Measurements from ENCODE around the gene RELN. TPM values are rescaled to one million over a fixed set of nuclear protein-coding genes. Genes with fewer than 3 reads are reported as not detected.

The RELN gene
- total and polyA plus RNA-seq, 2 donors (not counting 1 experiment from before 2014, with no cell fraction given) = not detected

DNA sequence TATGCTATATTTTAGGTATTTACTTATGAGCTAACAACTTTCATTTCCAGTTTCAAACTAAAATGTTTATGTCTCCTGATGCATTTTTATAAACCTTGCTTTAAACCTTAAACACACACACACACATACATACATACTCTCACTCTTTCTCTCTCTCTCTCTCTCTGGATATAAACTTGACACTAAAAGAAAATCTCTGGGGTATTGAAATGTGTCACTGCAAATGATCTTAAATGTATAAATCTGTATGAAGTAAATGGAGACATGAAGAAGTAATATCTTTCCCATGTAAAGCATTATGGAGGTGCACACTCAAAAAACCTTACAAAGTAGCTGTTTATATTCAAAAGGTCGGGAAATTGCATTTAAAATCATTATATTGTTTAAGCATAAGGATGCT lies 37.0 kb downstream of the RELN start:
- ATAC-seq (ENCODE audit: low read depth) (no peak), DNase-seq (no peak)
- H3K9me3 ChIP-seq (ENCODE audit: control extremely low read depth in 1 of 3, control insufficient read depth in 2 of 3, insufficient read depth in 1 of 3, low read length in 2 of 3) = no peaks in the 10 kb centered on the region
- no peak for TF ChIP-seq EZH2 (IDR thresholded peaks at IDR 0.05; ENCODE audit: borderline replicate concordance, insufficient read depth, low read depth, low read length, poor library complexity, severe bottlenecking)
- TF ChIP-seq CTCF (IDR thresholded peaks at IDR 0.05) = no peak
- Mint-ChIP-seq H3K27me3 (peaks cover 12% of the 10 kb centered on the region), H3K9me3 (ENCODE audit: insufficient read depth) (no peaks in the 10 kb centered on the region), H3K4me3 (no peak overlapping the region), H3K4me1 (no peaks in the 10 kb centered on the region), H3K27ac (no peak overlapping the region)
- no peak overlapping the region for H3K27ac ChIP-seq (ENCODE audit: low read length in 2 of 2)
- no peak overlapping the region for H3K9ac ChIP-seq (ENCODE audit: low read length)
- no peaks in the 10 kb centered on the region for H3K79me2 ChIP-seq (ENCODE audit: control insufficient read depth, insufficient read depth, low read length)
- no peaks in the 10 kb centered on the region for H3K36me3 ChIP-seq (replicated peaks in 1 of 2; ENCODE audit: control extremely low read depth in 1 of 2, control insufficient read depth in 1 of 2, extremely low read depth in 1 of 2, insufficient read depth in 2 of 2, low read length in 1 of 2)
- POLR2A ChIA-PET = no interaction called here
- no peak overlapping the region for H2AFZ ChIP-seq (ENCODE audit: insufficient read depth, low read depth, low read length, poor library complexity, severe bottlenecking)
- H3K4me1 ChIP-seq (ENCODE audit: control insufficient read depth in 2 of 2, insufficient read depth in 2 of 2, low read length in 2 of 2) = no peaks in the 10 kb centered on the region
- H3K27me3 ChIP-seq (replicated peaks in 1 of 4; ENCODE audit: control extremely low read depth in 1 of 4, control insufficient read depth in 3 of 4, insufficient read depth in 4 of 4, low read length in 3 of 4) = no peaks in the 10 kb centered on the region
- no peaks in the 10 kb centered on the region for H4K20me1 ChIP-seq (ENCODE audit: control insufficient read depth, insufficient read depth, low read length, poor library complexity, severe bottlenecking)
- no peak overlapping the region for H3K4me3 ChIP-seq (ENCODE audit: control extremely low read depth in 1 of 5, extremely low read depth in 1 of 5, insufficient read depth in 1 of 5, low read depth in 2 of 5, low read length in 4 of 5)
- intact Hi-C loops (cut with micrococcal nuclease) = no loop called here
- no peak overlapping the region for H3K4me2 ChIP-seq (replicated peaks; ENCODE audit: low read depth, low read length, poor library complexity, severe bottlenecking)
- CTCF ChIA-PET = interaction anchor here (0.5 kb wide), 1 partner anchor 24 kb away, joined by 3 read pairs; no protein-coding TSS in a partner anchor
- WGBS (ENCODE audit: insufficient coverage) = no CpG with 5 or more reads among the region's 1 CpG

DNA sequence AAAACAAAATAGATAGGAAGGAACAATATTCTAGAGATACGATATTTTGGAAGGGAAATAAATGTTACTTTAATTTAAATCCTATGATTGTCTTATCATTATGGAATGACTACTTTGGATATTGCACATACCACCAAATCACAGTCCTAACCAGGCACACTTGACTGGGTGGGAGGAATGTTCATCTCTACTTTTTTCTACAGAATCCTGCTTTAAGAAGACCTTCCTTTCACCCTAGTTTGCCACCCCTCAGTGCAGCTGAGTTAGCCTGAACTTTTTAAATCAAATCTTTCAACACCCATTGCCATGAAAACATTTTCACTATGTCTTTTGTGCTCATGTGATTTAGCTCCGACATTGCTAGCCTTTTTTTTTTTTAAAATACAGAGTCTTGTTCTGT lies 38.1 kb downstream of the RELN start:
- H3K4me2 ChIP-seq (replicated peaks; ENCODE audit: low read depth, low read length, poor library complexity, severe bottlenecking) = no peak overlapping the region
- no peak overlapping the region for H3K4me3 ChIP-seq (ENCODE audit: control extremely low read depth in 1 of 5, extremely low read depth in 1 of 5, insufficient read depth in 1 of 5, low read depth in 2 of 5, low read length in 4 of 5)
- Mint-ChIP-seq H3K27me3 (peaks cover 8% of the 10 kb centered on the region), H3K27ac (no peak overlapping the region), H3K4me1 (no peaks in the 10 kb centered on the region), H3K9me3 (ENCODE audit: insufficient read depth) (no peaks in the 10 kb centered on the region), H3K4me3 (no peak overlapping the region)
- ChIA-PET POLR2A (no interaction called here), CTCF (no interaction called here)
- intact Hi-C loops (cut with micrococcal nuclease) = no loop called here
- no peaks in the 10 kb centered on the region for H3K27me3 ChIP-seq (replicated peaks in 1 of 4; ENCODE audit: control extremely low read depth in 1 of 4, control insufficient read depth in 3 of 4, insufficient read depth in 4 of 4, low read length in 3 of 4)
- H3K36me3 ChIP-seq (replicated peaks in 1 of 2; ENCODE audit: control extremely low read depth in 1 of 2, control insufficient read depth in 1 of 2, extremely low read depth in 1 of 2, insufficient read depth in 2 of 2, low read length in 1 of 2) = no peaks in the 10 kb centered on the region
- DNase-seq (no peak), ATAC-seq (ENCODE audit: low read depth) (no peak)
- H2AFZ ChIP-seq (ENCODE audit: insufficient read depth, low read depth, low read length, poor library complexity, severe bottlenecking) = no peak overlapping the region
- H3K79me2 ChIP-seq (ENCODE audit: control insufficient read depth, insufficient read depth, low read length) = no peaks in the 10 kb centered on the region
- 100% methylated on average over 1 of the region's 2 CpGs for WGBS (ENCODE audit: insufficient coverage)
- no peaks in the 10 kb centered on the region for H3K4me1 ChIP-seq (ENCODE audit: control insufficient read depth in 2 of 2, insufficient read depth in 2 of 2, low read length in 2 of 2)
- no peak for TF ChIP-seq CTCF (IDR thresholded peaks at IDR 0.05)
- no peak for TF ChIP-seq EZH2 (IDR thresholded peaks at IDR 0.05; ENCODE audit: borderline replicate concordance, insufficient read depth, low read depth, low read length, poor library complexity, severe bottlenecking)
- no peaks in the 10 kb centered on the region for H4K20me1 ChIP-seq (ENCODE audit: control insufficient read depth, insufficient read depth, low read length, poor library complexity, severe bottlenecking)
- no peak overlapping the region for H3K9ac ChIP-seq (ENCODE audit: low read length)
- no peaks in the 10 kb centered on the region for H3K9me3 ChIP-seq (ENCODE audit: control extremely low read depth in 1 of 3, control insufficient read depth in 2 of 3, insufficient read depth in 1 of 3, low read length in 2 of 3)
- H3K27ac ChIP-seq (ENCODE audit: low read length in 2 of 2) = no peak overlapping the region

All from B cell (primary cell).